HG02610 (cell line): Measurements from ENCODE around the gene ADRA2B.
"Not testable (repeated sequence)": the region's sequence is repeated elsewhere in the genome, so short reads cannot be mapped to it uniquely, and the experiment has no call there.

Experiments
- ATAC-seq: cut with Tn5 transposase; IDR thresholded peaks from one replicate; pipeline ENCODE4 v1.9.1; 2021; ENCODE audit warnings: mild to moderate bottlenecking, moderate library complexity; ENCODE audit not compliant: unreplicated experiment

ADRA2B gene

GRCh38 chr2:96071087-96071976 lies 45.0 kb downstream of the ADRA2B start:
- not testable (repeated sequence) for ATAC-seq

GRCh38 chr2:96070351-96070750 lies 46.0 kb downstream of the ADRA2B start:
- not testable (repeated sequence) for ATAC-seq

- ATAC-seq, result not testable (repeated sequence)
Measured at GRCh38 chr2:96069878-96070277, 46.5 kb downstream of the ADRA2B start.

- ATAC-seq, result not testable (repeated sequence)
Measured at GRCh38 chr2:96067902-96068581, 48.3 kb downstream of the ADRA2B start.

GRCh38 chr2:96067098-96067660 lies 49.2 kb downstream of the ADRA2B start:
- ATAC-seq, result not testable (repeated sequence)

- not testable (repeated sequence) for ATAC-seq
Measured at GRCh38 chr2:96066511-96066910, 49.9 kb downstream of the ADRA2B start.

- not testable (repeated sequence) for ATAC-seq
Measured at GRCh38 chr2:96065954-96066353, 50.4 kb downstream of the ADRA2B start.

GRCh38 chr2:96065381-96065930 lies 50.9 kb downstream of the ADRA2B start:
- ATAC-seq, result no peak

GRCh38 chr2:96064760-96065159 lies 51.6 kb downstream of the ADRA2B start:
- not testable (repeated sequence) for ATAC-seq

- not testable (repeated sequence) for ATAC-seq
Measured at GRCh38 chr2:96064047-96064675, 52.2 kb downstream of the ADRA2B start.

- not testable (repeated sequence) for ATAC-seq
Measured at GRCh38 chr2:96063116-96063899, 53.1 kb downstream of the ADRA2B start.
